ENCODE results near the gene ZDHHC4. TPM values are rescaled to one million over a fixed set of nuclear protein-coding genes. Genes with fewer than 3 reads are reported as not detected.
A peak's percentile ranks its signal among the peaks of the same experiment; 100 is the strongest.

The ZDHHC4 gene
- total RNA-seq, 1 donor from 2014 or later, result 92.1 TPM

GRCh38 chr7:6546498-6547251, 30.6 kb upstream of the ZDHHC4 start:
- H3K4me3 ChIP-seq (ENCODE audit: low read depth, low read length), result no peak overlapping the region
- H3K36me3 ChIP-seq (ENCODE audit: control insufficient read depth, insufficient read depth, low read length), result no peaks in the 10 kb centered on the region
- H3K27me3 ChIP-seq (ENCODE audit: control insufficient read depth, insufficient read depth, low read length), result no peaks in the 10 kb centered on the region
- DNase-seq (ENCODE audit: low read depth) (peak; percentile 28), FAIRE-seq (peak; percentile 58)
- TF ChIP-seq, protein P1, sequence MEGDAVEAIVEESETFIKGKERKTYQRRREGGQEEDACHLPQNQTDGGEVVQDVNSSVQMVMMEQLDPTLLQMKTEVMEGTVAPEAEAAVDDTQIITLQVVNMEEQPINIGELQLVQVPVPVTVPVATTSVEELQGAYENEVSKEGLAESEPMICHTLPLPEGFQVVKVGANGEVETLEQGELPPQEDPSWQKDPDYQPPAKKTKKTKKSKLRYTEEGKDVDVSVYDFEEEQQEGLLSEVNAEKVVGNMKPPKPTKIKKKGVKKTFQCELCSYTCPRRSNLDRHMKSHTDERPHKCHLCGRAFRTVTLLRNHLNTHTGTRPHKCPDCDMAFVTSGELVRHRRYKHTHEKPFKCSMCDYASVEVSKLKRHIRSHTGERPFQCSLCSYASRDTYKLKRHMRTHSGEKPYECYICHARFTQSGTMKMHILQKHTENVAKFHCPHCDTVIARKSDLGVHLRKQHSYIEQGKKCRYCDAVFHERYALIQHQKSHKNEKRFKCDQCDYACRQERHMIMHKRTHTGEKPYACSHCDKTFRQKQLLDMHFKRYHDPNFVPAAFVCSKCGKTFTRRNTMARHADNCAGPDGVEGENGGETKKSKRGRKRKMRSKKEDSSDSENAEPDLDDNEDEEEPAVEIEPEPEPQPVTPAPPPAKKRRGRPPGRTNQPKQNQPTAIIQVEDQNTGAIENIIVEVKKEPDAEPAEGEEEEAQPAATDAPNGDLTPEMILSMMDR (IDR thresholded peaks at IDR 0.05; ENCODE audit: insufficient read depth, low read length, severe bottlenecking), result no peak

- FAIRE-seq (no peak), DNase-seq (ENCODE audit: low read depth) (no peak)
- H3K4me3 ChIP-seq (ENCODE audit: low read depth, low read length), result no peak overlapping the region
- TF ChIP-seq, protein P1 (IDR thresholded peaks at IDR 0.05; ENCODE audit: insufficient read depth, low read length, severe bottlenecking), result no peak
- H3K27me3 ChIP-seq (ENCODE audit: control insufficient read depth, insufficient read depth, low read length), result no peaks in the 10 kb centered on the region
- H3K36me3 ChIP-seq (ENCODE audit: control insufficient read depth, insufficient read depth, low read length), result no peaks in the 10 kb centered on the region
These were observed 29.9 kb upstream of the ZDHHC4 start for GRCh38 chr7:6547400-6547799.

DNA sequence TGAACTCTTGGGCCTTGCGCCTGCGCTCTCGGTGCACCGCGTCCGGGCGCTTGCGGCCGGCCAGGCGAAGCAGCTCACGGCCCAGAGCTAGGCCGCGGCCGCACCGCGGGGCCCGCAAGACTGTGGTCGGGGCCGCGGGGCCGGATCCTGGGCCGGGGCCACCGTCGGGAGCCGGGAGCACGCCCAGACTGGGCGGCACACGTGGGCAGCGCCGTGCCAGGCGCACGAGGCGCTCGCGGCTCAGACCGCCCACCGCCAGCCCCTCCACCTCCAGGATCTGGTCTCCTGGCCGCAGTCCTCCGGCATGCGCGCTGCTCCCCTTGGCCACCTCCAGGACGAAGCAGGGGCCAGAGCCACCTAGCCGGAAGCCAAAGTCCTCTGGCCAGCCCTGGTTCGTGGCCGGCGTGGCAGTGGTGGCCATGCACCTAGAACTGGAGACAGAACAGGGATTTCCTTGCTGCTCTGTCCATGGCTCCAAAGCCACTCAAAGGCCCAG, 26.2 kb upstream of the ZDHHC4 start, which contains the start of gene GRID2IP:
Gene GRID2IP (minus strand): TSS at position 446 of the 496 bp plus-strand sequence. CDS start 25 bp downstream, at position 421.
- DNase-seq (ENCODE audit: low read depth) (no peak), FAIRE-seq (no peak)
- TF ChIP-seq, protein P1 (IDR thresholded peaks at IDR 0.05; ENCODE audit: insufficient read depth, low read length, severe bottlenecking), result no peak
- Histone ChIP-seq H3K27me3 (ENCODE audit: control insufficient read depth, insufficient read depth, low read length) (no peaks in the 10 kb centered on the region), H3K4me3 (ENCODE audit: low read depth, low read length) (no peak within 1 kb of the TSS), H3K36me3 (ENCODE audit: control insufficient read depth, insufficient read depth, low read length) (no peaks in the 10 kb centered on the region)

DNA sequence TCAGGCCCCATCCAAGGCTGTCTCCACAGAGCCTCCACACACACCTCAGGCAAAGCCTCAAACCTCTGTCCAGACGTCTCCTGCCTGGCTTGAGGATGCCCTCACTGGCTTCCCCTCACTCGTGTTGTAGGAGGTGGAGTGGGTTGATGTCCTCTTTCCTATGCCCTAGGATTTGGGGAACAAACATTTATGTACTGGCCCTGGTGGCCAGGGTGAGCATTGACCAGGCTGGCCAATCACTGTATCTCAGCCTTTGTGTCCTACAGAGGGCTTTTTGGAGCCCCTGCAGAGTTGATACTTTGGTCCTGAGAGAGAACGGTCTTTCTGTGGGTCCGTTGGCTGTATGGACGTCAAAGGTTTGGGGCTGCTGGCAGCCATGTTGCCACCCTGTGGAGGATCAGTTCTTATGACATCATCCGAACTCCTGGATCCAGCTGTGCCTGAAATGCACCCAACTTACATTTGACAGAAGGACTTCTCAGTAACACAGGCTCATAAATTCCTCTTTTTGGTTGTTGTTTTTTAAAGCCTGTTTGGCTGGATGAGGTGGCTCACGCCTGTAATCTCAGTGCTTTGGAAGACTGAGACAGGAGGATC, 23.7 kb upstream of the ZDHHC4 start:
- DNase-seq (ENCODE audit: low read depth) (no peak), FAIRE-seq (no peak)
- TF ChIP-seq, protein P1 (IDR thresholded peaks at IDR 0.05; ENCODE audit: insufficient read depth, low read length, severe bottlenecking), result no peak
- H3K4me3 ChIP-seq (ENCODE audit: low read depth, low read length), result no peak overlapping the region
- no peaks in the 10 kb centered on the region for H3K36me3 ChIP-seq (ENCODE audit: control insufficient read depth, insufficient read depth, low read length)
- H3K27me3 ChIP-seq (ENCODE audit: control insufficient read depth, insufficient read depth, low read length), result no peaks in the 10 kb centered on the region

DNA sequence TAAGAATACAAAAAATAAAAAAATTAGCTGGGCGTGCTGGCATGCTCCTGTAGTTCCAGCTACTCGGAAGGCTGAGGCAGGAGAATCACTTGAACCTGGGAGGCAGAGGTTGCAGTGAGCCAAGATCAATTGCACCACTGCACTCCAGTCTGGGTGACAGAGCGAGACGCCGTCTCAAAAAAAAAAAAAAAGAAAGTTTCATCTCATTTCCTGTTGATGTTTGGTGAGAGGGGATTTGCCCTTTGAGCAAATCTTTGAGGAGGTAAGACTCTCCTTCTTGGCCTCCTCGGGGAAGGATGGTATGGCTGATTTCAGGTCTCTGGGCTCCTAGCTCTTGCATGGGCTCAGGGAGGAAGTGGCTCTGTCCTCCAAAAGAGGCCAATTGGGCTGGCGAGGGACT, 22.4 kb upstream of the ZDHHC4 start:
- H3K4me3 ChIP-seq (ENCODE audit: low read depth, low read length), result no peak overlapping the region
- H3K36me3 ChIP-seq (ENCODE audit: control insufficient read depth, insufficient read depth, low read length), result no peaks in the 10 kb centered on the region
- TF ChIP-seq, protein P1 (IDR thresholded peaks at IDR 0.05; ENCODE audit: insufficient read depth, low read length, severe bottlenecking), result no peak
- no peak for FAIRE-seq
- H3K27me3 ChIP-seq (ENCODE audit: control insufficient read depth, insufficient read depth, low read length), result no peaks in the 10 kb centered on the region
- no peak for DNase-seq (ENCODE audit: low read depth)
